Thyroid gland (tissue), 4 donors: ENCODE measurements around the gene CAPRIN1. TPM values are rescaled to one million over a fixed set of nuclear protein-coding genes. Genes with fewer than 3 reads are reported as not detected.
"Not testable (repeated sequence)": the region's sequence is repeated elsewhere in the genome, so short reads cannot be mapped to it uniquely, and the experiment has no call there.

Experiments used
- DNase-seq, 2 donors: peaks; one replicate each; pipeline ENCODE4 v3.0.0-alpha.2; 2019
- H3K27ac ChIP-seq, 3 donors: fragments of 200-600 bp; sonication (generic); 1 replicate in 2 of 3; 2 replicates in 1 of 3; pipeline ENCODE4 v1.5.1; 2016 to 2019; ENCODE audit warnings: mild to moderate bottlenecking in 1 of 3, moderate library complexity in 1 of 3
- H3K27me3 ChIP-seq: fragments of 200-600 bp; sonication (generic); one replicate; pipeline ENCODE4 v1.5.1; 2019
- H3K36me3 ChIP-seq, 2 donors: fragments of 200-600 bp; sonication (generic); one replicate each; pipeline ENCODE4 v1.5.1; 2016 to 2019
- H3K4me1 ChIP-seq, 2 donors: fragments of 200-600 bp; sonication (generic); one replicate each; pipeline ENCODE4 v1.5.1; 2017 to 2019
- H3K4me3 ChIP-seq, 3 donors: fragments of 200-600 bp; sonication (generic); replicated peaks in 1 of 3; 1 replicate in 2 of 3; 2 replicates in 1 of 3; pipeline ENCODE4 v1.5.1; 2016; ENCODE audit warnings: mild to moderate bottlenecking in 1 of 3
- H3K9me3 ChIP-seq: fragments of 200-600 bp; sonication (generic); one replicate; pipeline ENCODE4 v1.5.1; 2017
- POLR2A ChIP-seq, 2 donors: fragments of 450-650 bp; IDR thresholded peaks; one replicate each; pipeline ENCODE4 v1.6.1; 2017; ENCODE audit warnings: antibody characterized with exemption in 2 of 2, mild to moderate bottlenecking in 2 of 2, moderate library complexity in 1 of 2
- WGBS, 2 donors: methylation state at CpG; one replicate each; pipeline ENCODE4 v1.1.5; 2017; 5-methylcytosine and 5-hydroxymethylcytosine counted together
- intact Hi-C: fragments of 100-400 bp; cut with DNase I; formaldehyde crosslinking; loops from one replicate; pipeline ENCODE4 v1.15.1; 2023
- total RNA-seq, 4 donors: library from RNA; depleted of rRNA; stranded (reverse); fragments of >200 nt; gene quantifications; one replicate each; pipeline ENCODE4 v1.2.3, GENCODE V29; 2016
- TF ChIP-seq, protein P1 (sequence below), 6 experiments: fragments of 200-600 bp in 3 of 6; fragments of 450-650 bp in 3 of 6; sonication (generic) in 3 of 6; IDR thresholded peaks; one replicate each; pipeline ENCODE4 v1.5.1; 2016 to 2019; ENCODE audit warnings: antibody characterized with exemption in 6 of 6, mild to moderate bottlenecking in 2 of 6, inconsistent platforms in 1 of 6, moderate library complexity in 1 of 6

CAPRIN1 gene
- total RNA-seq, 4 donors from 2014 or later: 164 to 207 (median 180) TPM

DNA sequence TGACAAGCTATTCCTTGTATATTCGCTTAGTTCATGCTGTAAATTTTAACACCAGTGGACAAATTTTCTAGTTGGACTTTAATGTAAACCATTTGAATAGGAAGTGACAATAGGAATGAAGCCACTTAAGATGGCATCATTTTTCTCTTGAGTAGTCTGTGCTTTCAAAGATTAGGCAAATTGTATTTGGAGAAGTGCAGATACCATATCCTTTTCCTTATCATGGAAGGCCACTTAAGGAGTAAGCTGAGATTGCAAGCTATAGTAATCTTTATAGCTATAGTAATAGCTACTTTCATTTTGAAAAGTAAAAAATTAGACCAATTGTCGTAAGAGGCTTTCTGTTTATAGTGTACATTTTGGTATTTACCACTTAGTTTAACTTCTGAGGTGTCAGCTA lies 12.8 kb downstream of the CAPRIN1 start:
- no peaks in the 10 kb centered on the region for H3K27me3 ChIP-seq
- intact Hi-C loops: no loop called here
- no peak overlapping the region for H3K4me3 ChIP-seq
- WGBS, 2 donors: 94 to 100% methylated on average over 2 of the region's 2 CpGs
- no peaks in the 10 kb centered on the region for H3K9me3 ChIP-seq
- H3K36me3 ChIP-seq: no peaks in the 10 kb centered on the region
- TF ChIP-seq, protein P1, sequence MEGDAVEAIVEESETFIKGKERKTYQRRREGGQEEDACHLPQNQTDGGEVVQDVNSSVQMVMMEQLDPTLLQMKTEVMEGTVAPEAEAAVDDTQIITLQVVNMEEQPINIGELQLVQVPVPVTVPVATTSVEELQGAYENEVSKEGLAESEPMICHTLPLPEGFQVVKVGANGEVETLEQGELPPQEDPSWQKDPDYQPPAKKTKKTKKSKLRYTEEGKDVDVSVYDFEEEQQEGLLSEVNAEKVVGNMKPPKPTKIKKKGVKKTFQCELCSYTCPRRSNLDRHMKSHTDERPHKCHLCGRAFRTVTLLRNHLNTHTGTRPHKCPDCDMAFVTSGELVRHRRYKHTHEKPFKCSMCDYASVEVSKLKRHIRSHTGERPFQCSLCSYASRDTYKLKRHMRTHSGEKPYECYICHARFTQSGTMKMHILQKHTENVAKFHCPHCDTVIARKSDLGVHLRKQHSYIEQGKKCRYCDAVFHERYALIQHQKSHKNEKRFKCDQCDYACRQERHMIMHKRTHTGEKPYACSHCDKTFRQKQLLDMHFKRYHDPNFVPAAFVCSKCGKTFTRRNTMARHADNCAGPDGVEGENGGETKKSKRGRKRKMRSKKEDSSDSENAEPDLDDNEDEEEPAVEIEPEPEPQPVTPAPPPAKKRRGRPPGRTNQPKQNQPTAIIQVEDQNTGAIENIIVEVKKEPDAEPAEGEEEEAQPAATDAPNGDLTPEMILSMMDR (IDR thresholded peaks at IDR 0.05): no peak
- TF ChIP-seq POLR2A (IDR thresholded peaks at IDR 0.05): no peak
- H3K27ac ChIP-seq: no peak overlapping the region
- peaks cover 0 to 8% of the 10 kb centered on the region in 2 donors for H3K4me1 ChIP-seq
- no peak for DNase-seq

DNA sequence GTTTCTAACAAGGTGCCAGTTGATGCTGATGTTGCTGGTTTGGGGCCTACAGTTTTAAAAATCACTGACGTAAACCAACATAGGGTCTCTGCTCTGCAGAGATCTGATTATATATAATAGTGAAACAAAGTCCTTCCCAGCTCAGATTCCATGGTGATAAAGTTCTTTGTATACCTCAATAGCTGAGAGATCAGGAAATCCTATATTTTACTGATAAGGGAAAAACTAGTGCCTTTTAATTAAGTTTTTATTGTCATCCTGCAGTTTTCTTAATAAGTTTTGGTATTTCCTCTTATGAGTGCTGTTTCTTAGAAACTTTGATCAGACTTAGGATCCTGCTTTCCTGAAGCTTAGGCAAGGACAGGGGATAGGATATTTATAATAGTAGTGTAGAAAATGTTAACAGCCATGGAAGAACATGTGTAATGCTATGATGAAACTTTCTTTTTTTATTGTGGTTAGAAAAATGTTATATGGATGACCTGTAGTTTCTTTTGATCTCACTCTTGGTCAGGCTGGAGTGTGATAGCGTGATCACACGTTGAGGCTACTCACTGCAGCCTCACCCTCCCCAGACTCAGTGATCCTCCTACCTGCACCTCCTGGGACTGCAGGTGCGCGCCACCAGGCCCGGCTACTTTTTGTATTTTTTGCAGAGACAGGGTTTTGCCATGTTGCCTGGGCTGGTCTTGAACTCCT lies 14.1 kb downstream of the CAPRIN1 start:
- H3K4me3 ChIP-seq: no peak overlapping the region
- peaks cover 0 to 6% of the 10 kb centered on the region in 2 donors for H3K4me1 ChIP-seq
- H3K27me3 ChIP-seq: no peaks in the 10 kb centered on the region
- H3K27ac ChIP-seq: no peak overlapping the region
- TF ChIP-seq POLR2A (IDR thresholded peaks at IDR 0.05): no peak
- TF ChIP-seq, protein P1 (IDR thresholded peaks at IDR 0.05): no peak
- H3K9me3 ChIP-seq: no peaks in the 10 kb centered on the region
- H3K36me3 ChIP-seq: no peaks in the 10 kb centered on the region
- 91 to 92% methylated on average over 6 of the region's 6 CpGs for WGBS, 2 donors
- no peak for DNase-seq
- intact Hi-C loops: no loop called here

DNA sequence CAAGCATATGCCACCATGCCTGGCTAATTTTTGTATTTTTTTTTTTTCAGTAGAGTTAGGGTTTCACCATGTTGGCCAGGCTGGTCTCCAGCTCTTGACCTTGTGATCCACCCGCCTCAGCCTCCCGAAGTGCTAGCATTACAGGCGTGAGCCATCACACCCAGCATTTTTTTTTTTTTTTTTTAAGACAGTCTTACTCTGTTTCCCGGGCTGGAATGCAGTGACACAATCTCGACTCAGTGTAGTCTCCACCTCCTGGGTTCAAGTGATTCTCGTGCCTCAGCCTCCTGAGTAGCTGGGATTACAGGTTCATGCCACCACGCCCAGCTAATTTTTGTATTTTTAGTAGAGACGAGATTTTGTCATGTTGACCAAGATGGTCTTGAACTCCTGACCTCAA lies 15.2 kb downstream of the CAPRIN1 start:
- H3K4me1 ChIP-seq, H3K9me3 ChIP-seq, DNase-seq, H3K27me3 ChIP-seq, H3K36me3 ChIP-seq, H3K4me3 ChIP-seq, intact Hi-C loops, H3K27ac ChIP-seq: not testable (repeated sequence)
- WGBS, 2 donors: 92 to 97% methylated on average over 8 of the region's 8 CpGs

DNA sequence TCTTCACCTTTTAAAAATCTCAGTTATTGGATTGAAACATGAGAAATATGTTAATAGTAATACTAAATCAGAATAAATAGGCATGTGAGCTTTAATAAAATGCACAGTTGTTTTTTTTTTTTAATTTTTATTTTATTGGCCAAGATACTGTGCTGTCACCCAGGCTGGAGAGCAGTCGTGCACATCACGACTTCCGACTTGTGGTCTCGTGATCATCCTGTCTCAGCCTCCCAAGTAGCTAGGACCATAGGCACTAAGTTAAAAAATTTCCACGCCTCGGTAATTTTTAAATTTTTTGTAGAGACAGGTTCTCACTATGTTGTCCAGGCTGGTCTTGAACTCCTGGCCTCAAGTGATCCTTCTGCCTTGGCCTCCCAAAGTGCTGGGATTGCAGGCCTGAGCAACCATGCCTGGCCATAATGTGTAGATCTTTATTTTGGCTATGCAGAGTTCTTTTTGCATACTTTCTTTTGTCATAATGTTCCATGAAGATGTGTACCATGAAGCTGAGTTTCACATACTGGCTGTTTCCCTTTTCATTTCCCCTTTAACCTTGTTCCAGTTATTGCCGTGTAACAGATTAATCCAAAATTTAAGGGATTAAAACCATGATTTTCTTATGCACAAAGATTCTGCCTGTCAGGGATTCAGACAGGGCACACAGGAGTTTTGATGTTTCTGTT lies 16.0 kb downstream of the CAPRIN1 start:
- no peak for DNase-seq
- no peaks in the 10 kb centered on the region for H3K9me3 ChIP-seq
- peaks cover 0 to 6% of the 10 kb centered on the region in 2 donors for H3K4me1 ChIP-seq
- H3K36me3 ChIP-seq: peaks cover 8 to 9% of the 10 kb centered on the region in 2 donors
- TF ChIP-seq, protein P1 (IDR thresholded peaks at IDR 0.05): no peak
- no peak for TF ChIP-seq POLR2A (IDR thresholded peaks at IDR 0.05)
- intact Hi-C loops: no loop called here
- H3K4me3 ChIP-seq: no peak overlapping the region
- WGBS, 2 donors: 87 to 90% methylated on average over 7 of the region's 7 CpGs
- H3K27me3 ChIP-seq: no peaks in the 10 kb centered on the region
- H3K27ac ChIP-seq: no peak overlapping the region

DNA sequence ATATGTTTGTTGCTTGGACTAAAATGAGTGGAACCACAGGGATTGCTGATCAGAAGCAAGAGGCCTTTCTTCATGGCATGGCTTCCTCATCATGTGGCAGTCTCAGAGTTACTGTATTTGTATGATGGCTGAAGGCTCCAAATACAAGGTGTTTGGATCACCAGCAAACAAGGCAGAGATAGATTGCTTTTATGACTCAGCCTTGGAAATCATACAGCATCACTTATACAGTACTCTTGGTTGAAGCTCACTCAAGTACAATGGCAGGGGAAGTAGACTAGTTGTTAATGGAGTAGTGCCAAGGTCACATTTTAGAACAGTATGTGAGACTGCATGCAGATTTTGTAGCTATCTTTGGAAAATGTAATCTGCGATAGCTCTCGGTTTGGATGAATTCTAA lies 16.6 kb downstream of the CAPRIN1 start:
- no peak overlapping the region for H3K27ac ChIP-seq
- H3K27me3 ChIP-seq: no peaks in the 10 kb centered on the region
- H3K36me3 ChIP-seq: peaks cover 13% of the 10 kb centered on the region in 2 donors
- peaks cover 0 to 6% of the 10 kb centered on the region in 2 donors for H3K4me1 ChIP-seq
- H3K4me3 ChIP-seq: no peak overlapping the region
- intact Hi-C loops: no loop called here
- WGBS, 2 donors: 59 to 73% methylated on average over 2 of the region's 2 CpGs
- no peak for TF ChIP-seq POLR2A (IDR thresholded peaks at IDR 0.05)
- TF ChIP-seq, protein P1 (IDR thresholded peaks at IDR 0.05): no peak
- no peak for DNase-seq
- H3K9me3 ChIP-seq: no peaks in the 10 kb centered on the region

DNA sequence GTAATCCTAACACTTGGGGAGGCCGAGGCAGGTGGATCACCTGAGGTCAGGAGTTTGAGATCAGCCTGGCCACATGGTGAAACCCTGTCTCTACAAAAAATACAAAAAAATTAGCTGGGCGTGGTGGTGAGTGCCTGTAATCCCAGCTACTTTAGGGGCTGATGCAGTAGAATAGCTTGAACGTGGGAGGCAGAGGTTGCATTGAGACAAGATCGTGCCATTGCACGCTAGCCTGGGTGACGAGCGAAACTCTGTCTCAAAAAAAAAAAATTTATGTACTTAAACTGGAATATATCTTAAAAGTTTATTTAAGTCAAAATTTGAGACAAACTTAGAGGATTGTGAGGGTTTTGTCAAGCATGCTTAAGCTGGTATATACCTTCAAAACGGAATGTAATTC lies 19.8 kb downstream of the CAPRIN1 start:
- intact Hi-C loops, H3K27me3 ChIP-seq, H3K9me3 ChIP-seq, H3K4me3 ChIP-seq, H3K4me1 ChIP-seq, H3K27ac ChIP-seq, DNase-seq: not testable (repeated sequence)
- H3K36me3 ChIP-seq: peaks cover 32 to 42% of the 10 kb centered on the region in 2 donors
- WGBS, 2 donors: 92% methylated on average over 8 of the region's 8 CpGs
